Activated CD4-positive, alpha-beta T cell treated with anti-CD3 and anti-CD28 coated beads for 36 hours (primary cell): ENCODE data around the gene COL4A6. TPM values are rescaled to one million over a fixed set of nuclear protein-coding genes. Genes with fewer than 3 reads are reported as not detected.

Experiments
- ATAC-seq: fragments of 200-7000 bp; cut with Tn5 transposase; one replicate; pipeline ENCODE4 v1.10.0; 2021; ENCODE audit warnings: mild to moderate bottlenecking, moderate library complexity
- CTCF ChIA-PET: fragments of 350-600 bp; sonication (Branson Sonifier 250); formaldehyde crosslinking; loops from one replicate; lab custom pipeline; 2021; ENCODE audit warnings: antibody characterized with exemption; lab: Charles Lee
- POLR2A ChIA-PET: fragments of 350-600 bp; sonication (Branson Sonifier 250); formaldehyde crosslinking; loops from one replicate; lab custom pipeline; 2021; ENCODE audit warnings: antibody characterized with exemption, inconsistent platforms; lab: Charles Lee
- DNase-seq: peaks from one replicate; pipeline ENCODE4 v3.0.0-alpha.2; 2020
- H3K27ac Mint-ChIP-seq: one replicate; pipeline ENCODE4 v1.8.0; 2021; ENCODE audit warnings: mixed read lengths
- H3K27me3 Mint-ChIP-seq: one replicate; pipeline ENCODE4 v1.8.0; 2021; ENCODE audit warnings: mixed read lengths
- H3K36me3 Mint-ChIP-seq: one replicate; pipeline ENCODE4 v1.8.0; 2021; ENCODE audit warnings: low read depth, mixed read lengths
- H3K4me1 Mint-ChIP-seq: one replicate; pipeline ENCODE4 v1.8.0; 2021; ENCODE audit warnings: mixed read lengths
- H3K4me3 Mint-ChIP-seq: one replicate; pipeline ENCODE4 v1.8.0; 2021; ENCODE audit warnings: mild to moderate bottlenecking, moderate library complexity, mixed read lengths
- H3K9me3 Mint-ChIP-seq: one replicate; pipeline ENCODE4 v1.8.0; 2021; ENCODE audit warnings: low read depth, mixed read lengths
- intact Hi-C, 2 experiments: fragments of 100-400 bp; cut with DNase I in 1 of 2; cut with micrococcal nuclease in 1 of 2; formaldehyde crosslinking; loops; one replicate each; pipeline versions ENCODE4 v1.14.2 to v1.15.1; 2022 to 2024; cut with DNase I, micrococcal nuclease
- total RNA-seq, 2 experiments: library from RNA; stranded (reverse); gene quantifications; one replicate each; pipeline ENCODE4 v1.2.3, GENCODE V29; 2021

The COL4A6 gene
- total RNA-seq, 2 experiments from 2014 or later = not detected

GRCh38 chrX:108439961-108440696 lies 1.9 kb upstream of the COL4A6 start:
- POLR2A ChIA-PET = no interaction called here
- H3K27ac Mint-ChIP-seq = no peak overlapping the region
- H3K27me3 Mint-ChIP-seq = peaks cover 23% of the 10 kb centered on the region

GRCh38 chrX:108439426-108439942 lies 1.3 kb upstream of the COL4A6 start, which contains the start of gene COL4A5:
Gene COL4A5 (plus strand): TSS chrX:108439838. CDS start chrX:108440126, 288 bp downstream.
- Mint-ChIP-seq H3K4me1 (peaks cover 7% of the 10 kb centered on the region), H3K27ac (no peak within 1 kb of the TSS), H3K36me3 (no peaks in the 10 kb centered on the region), H3K27me3 (peaks cover 23% of the 10 kb centered on the region), H3K4me3 (peak within 1 kb of the TSS; percentile 32), H3K9me3 (no peaks in the 10 kb centered on the region)
- intact Hi-C loops = no loop called here
- ChIA-PET POLR2A (no interaction called here), CTCF (no interaction called here)
- DNase-seq (peak; percentile 3), ATAC-seq (no peak)

More at GRCh38 chrX:108439961-108440696, 1.9 kb upstream of the COL4A6 start:
- Mint-ChIP-seq H3K36me3 (no peaks in the 10 kb centered on the region), H3K4me1 (peaks cover 7% of the 10 kb centered on the region), H3K9me3 (no peaks in the 10 kb centered on the region), H3K4me3 (peak overlapping the region; percentile 32)
- ATAC-seq (no peak), DNase-seq (no peak)
- intact Hi-C loops = loop anchor here in 1 of 2 experiments (10.0 kb wide), 1 partner anchor 305 kb away; no protein-coding TSS in a partner anchor
- CTCF ChIA-PET = interaction anchor here (0.6 kb wide), 1 partner anchor 256 kb away, joined by 3 read pairs; no protein-coding TSS in a partner anchor

- CTCF ChIA-PET = no interaction called here
- H3K27me3 Mint-ChIP-seq = peaks cover 23% of the 10 kb centered on the region
- H3K36me3 Mint-ChIP-seq = no peaks in the 10 kb centered on the region
- H3K4me3 Mint-ChIP-seq = no peak overlapping the region
- H3K27ac Mint-ChIP-seq = no peak overlapping the region
- H3K4me1 Mint-ChIP-seq = peaks cover 7% of the 10 kb centered on the region
- POLR2A ChIA-PET = no interaction called here
- H3K9me3 Mint-ChIP-seq = no peaks in the 10 kb centered on the region
- intact Hi-C loops = no loop called here
- no peak for DNase-seq
- ATAC-seq = no peak
These were observed 693 bp downstream of the COL4A6 start for GRCh38 chrX:108437349-108438109.

- CTCF ChIA-PET = no interaction called here
- Mint-ChIP-seq H3K4me3 (no peak overlapping the region), H3K9me3 (no peaks in the 10 kb centered on the region), H3K36me3 (no peaks in the 10 kb centered on the region), H3K27ac (no peak overlapping the region), H3K4me1 (peaks cover 4% of the 10 kb centered on the region), H3K27me3 (peaks cover 18% of the 10 kb centered on the region)
- POLR2A ChIA-PET = no interaction called here
- no peak for DNase-seq
- no peak for ATAC-seq
- intact Hi-C loops = no loop called here
These were observed 3.0 kb downstream of the COL4A6 start for GRCh38 chrX:108435261-108435660.

GRCh38 chrX:108426262-108426661 lies 12.0 kb downstream of the COL4A6 start:
- Mint-ChIP-seq H3K4me1 (no peaks in the 10 kb centered on the region), H3K27ac (no peak overlapping the region), H3K27me3 (no peaks in the 10 kb centered on the region), H3K36me3 (no peaks in the 10 kb centered on the region), H3K9me3 (no peaks in the 10 kb centered on the region), H3K4me3 (no peak overlapping the region)
- ChIA-PET CTCF (no interaction called here), POLR2A (no interaction called here)
- intact Hi-C loops = no loop called here
- ATAC-seq (no peak), DNase-seq (no peak)

GRCh38 chrX:108420481-108420880 lies 17.7 kb downstream of the COL4A6 start:
- Mint-ChIP-seq H3K27ac (no peak overlapping the region), H3K9me3 (no peaks in the 10 kb centered on the region), H3K27me3 (no peaks in the 10 kb centered on the region), H3K4me3 (no peak overlapping the region), H3K36me3 (no peaks in the 10 kb centered on the region), H3K4me1 (no peaks in the 10 kb centered on the region)
- ATAC-seq (no peak), DNase-seq (no peak)
- intact Hi-C loops = no loop called here
- POLR2A ChIA-PET = no interaction called here
- CTCF ChIA-PET = no interaction called here

DNA sequence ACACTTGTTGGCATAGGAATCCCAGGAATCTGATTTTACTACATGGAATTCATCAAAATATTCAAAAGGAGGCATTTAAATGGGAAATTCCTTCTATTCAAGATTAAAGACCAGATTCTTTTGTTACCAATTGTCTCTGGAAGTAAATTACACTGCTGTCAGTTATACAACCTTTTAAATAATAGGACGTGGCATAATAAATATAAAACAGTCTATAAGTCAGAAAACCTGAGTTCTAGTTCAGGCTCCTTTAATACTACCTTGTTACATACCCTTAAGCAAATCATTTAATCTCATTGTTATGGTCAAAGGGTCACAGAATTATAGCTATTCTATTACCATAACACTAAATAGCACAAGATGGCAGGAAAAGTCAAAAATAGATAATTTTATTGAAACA lies 18.8 kb downstream of the COL4A6 start:
- no peak for ATAC-seq
- intact Hi-C loops = no loop called here
- Mint-ChIP-seq H3K36me3 (no peaks in the 10 kb centered on the region), H3K4me1 (no peaks in the 10 kb centered on the region), H3K4me3 (no peak overlapping the region), H3K27me3 (no peaks in the 10 kb centered on the region), H3K9me3 (no peaks in the 10 kb centered on the region), H3K27ac (no peak overlapping the region)
- CTCF ChIA-PET = no interaction called here
- no peak for DNase-seq
- POLR2A ChIA-PET = no interaction called here

- H3K9me3 Mint-ChIP-seq = no peaks in the 10 kb centered on the region
- POLR2A ChIA-PET = no interaction called here
- no peak overlapping the region for H3K27ac Mint-ChIP-seq
- ATAC-seq (no peak), DNase-seq (no peak)
- no peak overlapping the region for H3K4me3 Mint-ChIP-seq
- H3K36me3 Mint-ChIP-seq = no peaks in the 10 kb centered on the region
- H3K4me1 Mint-ChIP-seq = no peaks in the 10 kb centered on the region
- CTCF ChIA-PET = no interaction called here
- intact Hi-C loops = no loop called here
- no peaks in the 10 kb centered on the region for H3K27me3 Mint-ChIP-seq
These were observed 21.0 kb downstream of the COL4A6 start for GRCh38 chrX:108417257-108417656.

GRCh38 chrX:108415891-108416290 lies 22.3 kb downstream of the COL4A6 start:
- intact Hi-C loops = no loop called here
- no peaks in the 10 kb centered on the region for H3K27me3 Mint-ChIP-seq
- ChIA-PET CTCF (no interaction called here), POLR2A (no interaction called here)
- H3K36me3 Mint-ChIP-seq = no peaks in the 10 kb centered on the region
- no peaks in the 10 kb centered on the region for H3K9me3 Mint-ChIP-seq
- no peaks in the 10 kb centered on the region for H3K4me1 Mint-ChIP-seq
- ATAC-seq = no peak
- no peak overlapping the region for H3K4me3 Mint-ChIP-seq
- no peak for DNase-seq
- H3K27ac Mint-ChIP-seq = no peak overlapping the region

- Mint-ChIP-seq H3K27ac (no peak overlapping the region), H3K4me1 (no peaks in the 10 kb centered on the region), H3K27me3 (no peaks in the 10 kb centered on the region), H3K4me3 (no peak overlapping the region), H3K36me3 (no peaks in the 10 kb centered on the region), H3K9me3 (no peaks in the 10 kb centered on the region)
- DNase-seq (no peak), ATAC-seq (no peak)
- POLR2A ChIA-PET = no interaction called here
- intact Hi-C loops = no loop called here
- CTCF ChIA-PET = no interaction called here
These were observed 23.1 kb downstream of the COL4A6 start for GRCh38 chrX:108415146-108415545.

DNA sequence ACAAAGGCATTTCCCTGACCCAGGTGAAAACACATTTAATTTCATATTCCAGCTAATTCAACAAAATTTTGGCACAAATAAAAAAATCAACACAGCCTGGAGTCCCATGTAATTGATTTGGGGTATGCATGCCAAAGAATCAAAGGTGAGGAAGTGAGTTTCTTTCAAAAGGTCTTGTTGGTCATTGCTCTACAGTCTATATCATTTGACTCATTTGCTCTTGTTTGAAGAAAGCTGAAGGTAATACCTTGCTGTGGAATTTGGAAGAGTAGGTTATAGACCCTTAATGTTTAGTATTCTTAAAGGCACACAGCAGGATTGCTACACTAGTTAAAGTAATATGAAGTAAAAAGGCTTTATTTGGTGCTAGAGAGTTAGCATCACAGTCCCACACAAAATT lies 25.4 kb downstream of the COL4A6 start:
- Mint-ChIP-seq H3K27me3 (no peaks in the 10 kb centered on the region), H3K4me3 (no peak overlapping the region), H3K4me1 (no peaks in the 10 kb centered on the region), H3K36me3 (no peaks in the 10 kb centered on the region), H3K27ac (no peak overlapping the region), H3K9me3 (no peaks in the 10 kb centered on the region)
- intact Hi-C loops = no loop called here
- ChIA-PET POLR2A (no interaction called here), CTCF (no interaction called here)
- ATAC-seq = no peak
- no peak for DNase-seq
